GM23338 (cell line): Measurements from ENCODE around the gene MYO1D. TPM values are rescaled to one million over a fixed set of nuclear protein-coding genes. Genes with fewer than 3 reads are reported as not detected.
"Not testable (repeated sequence)": the region's sequence is repeated elsewhere in the genome, so short reads cannot be mapped to it uniquely, and the experiment has no call there.

Experiments
- ATAC-seq: fragments of 200-7000 bp; cut with Tn5 transposase; 3 replicates; pipeline ENCODE4 v1.9.1; 2020
- DNase-seq: peaks from one replicate; pipeline ENCODE4 v3.0.0-alpha.2; 2015; ENCODE audit warnings: low spot score
- H2AFZ ChIP-seq: fragments of 200-600 bp; sonication (generic); 2 replicates; pipeline ENCODE4 v1.8.0; 2016; ENCODE audit warnings: antibody characterized with exemption, mild to moderate bottlenecking, moderate library complexity
- H3F3A ChIP-seq: fragments of 200-600 bp; sonication (generic); replicated peaks from 2 replicates; pipeline ENCODE4 v1.8.0; 2017; ENCODE audit warnings: antibody characterized with exemption, mixed run types, low read depth
- H3K27ac ChIP-seq: fragments of 200-600 bp; sonication (generic); 2 replicates; pipeline ENCODE4 v1.6.1; 2016; ENCODE audit warnings: low read depth
- H3K27me3 ChIP-seq: fragments of 200-600 bp; sonication (generic); 2 replicates; pipeline ENCODE4 v1.8.0; 2016; ENCODE audit warnings: mild to moderate bottlenecking, mixed run types, moderate library complexity; ENCODE audit not compliant: insufficient read depth
- H3K36me3 ChIP-seq: fragments of 200-600 bp; sonication (generic); 2 replicates; pipeline ENCODE4 v1.8.0; 2016; ENCODE audit warnings: mild to moderate bottlenecking; ENCODE audit not compliant: insufficient read depth
- H3K4me1 ChIP-seq: fragments of 200-600 bp; sonication (generic); 2 replicates; pipeline ENCODE4 v1.8.0; 2016; ENCODE audit warnings: mild to moderate bottlenecking, moderate library complexity; ENCODE audit not compliant: insufficient read depth
- H3K4me2 ChIP-seq: fragments of 200-600 bp; sonication (generic); 2 replicates; pipeline ENCODE4 v1.7.1; 2017; ENCODE audit warnings: mixed run types
- H3K4me3 ChIP-seq: fragments of 200-600 bp; sonication (generic); 2 replicates; pipeline ENCODE4 v1.6.1; 2016; ENCODE audit warnings: mixed run types
- H3K79me2 ChIP-seq: fragments of 200-600 bp; sonication (generic); replicated peaks from 2 replicates; pipeline ENCODE4 v1.8.0; 2017; ENCODE audit warnings: mild to moderate bottlenecking; ENCODE audit not compliant: insufficient read depth
- H3K9me2 ChIP-seq: fragments of 200-600 bp; sonication (generic); 2 replicates; pipeline ENCODE4 v1.8.0; 2017; ENCODE audit not compliant: insufficient read depth
- H4K20me1 ChIP-seq: fragments of 200-600 bp; sonication (generic); replicated peaks from 2 replicates; pipeline ENCODE4 v1.8.0; 2017; ENCODE audit warnings: mild to moderate bottlenecking; ENCODE audit not compliant: insufficient read depth
- H3K27ac Mint-ChIP-seq: 2 replicates; pipeline ENCODE4 v1.8.0; 2020; ENCODE audit warnings: inconsistent platforms, mild to moderate bottlenecking, moderate library complexity, mixed read lengths
- H3K27me3 Mint-ChIP-seq: 3 replicates; pipeline ENCODE4 v1.8.0; 2022; ENCODE audit warnings: low read depth, mild to moderate bottlenecking, moderate library complexity, mixed read lengths, inconsistent platforms; ENCODE audit not compliant: insufficient read depth, poor library complexity
- H3K36me3 Mint-ChIP-seq: 3 replicates; pipeline ENCODE4 v1.8.0; 2021; ENCODE audit warnings: low read depth, mild to moderate bottlenecking, inconsistent platforms, moderate library complexity, mixed read lengths
- H3K4me1 Mint-ChIP-seq: 3 replicates; pipeline ENCODE4 v1.8.0; 2020; ENCODE audit warnings: mild to moderate bottlenecking, inconsistent platforms, mixed read lengths
- H3K4me3 Mint-ChIP-seq: 3 replicates; pipeline ENCODE4 v1.8.0; 2021; ENCODE audit warnings: moderate library complexity, mild to moderate bottlenecking, inconsistent platforms, mixed read lengths
- H3K9me3 Mint-ChIP-seq: 3 replicates; pipeline ENCODE4 v1.8.0; 2020; ENCODE audit warnings: moderate library complexity, mild to moderate bottlenecking, inconsistent platforms, mixed read lengths
- EZH2 ChIP-seq: fragments of 200-600 bp; sonication (generic); IDR thresholded peaks from one replicate; pipeline ENCODE4 v1.8.0; 2017; ENCODE audit warnings: antibody characterized with exemption, mild to moderate bottlenecking, low read depth; ENCODE audit not compliant: unreplicated experiment
- EZH2phosphoT487 ChIP-seq: fragments of 200-600 bp; sonication (generic); IDR thresholded peaks from one replicate; pipeline ENCODE4 v1.8.1; 2018; ENCODE audit warnings: antibody characterized with exemption; ENCODE audit not compliant: unreplicated experiment
- POLR2AphosphoS5 ChIP-seq: IDR thresholded peaks from 2 replicates; pipeline ENCODE4 v1.6.1; 2016; ENCODE audit warnings: antibody characterized with exemption, low read depth
- REST ChIP-seq: IDR thresholded peaks from one replicate; pipeline ENCODE4 v1.6.1; 2018; ENCODE audit warnings: antibody characterized with exemption; ENCODE audit not compliant: unreplicated experiment
- ZNF114 ChIP-seq: fragments of 250-450 bp; sonication (Bioruptor Pico); IDR thresholded peaks from 2 replicates; pipeline ENCODE4 v1.5.0; 2020; ENCODE audit warnings: mild to moderate bottlenecking, moderate library complexity
- ZNF331 ChIP-seq: fragments of 250-450 bp; sonication (Bioruptor Pico); IDR thresholded peaks from 2 replicates; pipeline ENCODE4 v1.5.0; 2020; ENCODE audit warnings: low read depth, mild to moderate bottlenecking, moderate library complexity
- ZNF462 ChIP-seq: fragments of 250-450 bp; sonication (Bioruptor Pico); IDR thresholded peaks from 2 replicates; pipeline ENCODE4 v1.5.0; 2020; ENCODE audit warnings: mild to moderate bottlenecking, moderate library complexity
- polyA plus RNA-seq: library from polyadenylated mRNA; unstranded; fragments of >200 nt; fragmentation: Nextera tagmentation; extraction: Ambion mirVana; gene quantifications from 2 replicates; pipeline ENCODE4 v1.2.1, GENCODE V29; 2016
- total RNA-seq: library from RNA; depleted of rRNA; stranded (reverse); fragments of >200 nt; shearing (Covaris generic); gene quantifications from 2 replicates; pipeline ENCODE4 v1.2.3, GENCODE V29; 2014

MYO1D gene
- total and polyA plus RNA-seq, 2 experiments from 2014 or later: 8.6 to 28.6 TPM

- TF ChIP-seq EZH2phosphoT487 (no peak), REST (no peak), POLR2AphosphoS5 (no peak), ZNF331 (no peak)
Observed at GRCh38 chr17:32926183-32926582, 49.3 kb upstream of the MYO1D start (continued).

GRCh38 chr17:32923905-32924304 lies 47.0 kb upstream of the MYO1D start:
- Histone ChIP-seq H3K9me2 (peaks cover 10% of the 10 kb centered on the region), H3K4me1 (peaks cover 11% of the 10 kb centered on the region)
- not testable (repeated sequence) for H2AFZ ChIP-seq, H3K36me3 Mint-ChIP-seq, H3F3A ChIP-seq, H3K4me3 ChIP-seq, DNase-seq, H3K27ac Mint-ChIP-seq, H3K4me3 Mint-ChIP-seq, H3K27ac ChIP-seq, H3K79me2 ChIP-seq, H4K20me1 ChIP-seq, H3K27me3 Mint-ChIP-seq, H3K4me2 ChIP-seq, ATAC-seq, H3K4me1 Mint-ChIP-seq, H3K27me3 ChIP-seq, H3K36me3 ChIP-seq
- H3K9me3 Mint-ChIP-seq: peaks cover 17% of the 10 kb centered on the region

DNA sequence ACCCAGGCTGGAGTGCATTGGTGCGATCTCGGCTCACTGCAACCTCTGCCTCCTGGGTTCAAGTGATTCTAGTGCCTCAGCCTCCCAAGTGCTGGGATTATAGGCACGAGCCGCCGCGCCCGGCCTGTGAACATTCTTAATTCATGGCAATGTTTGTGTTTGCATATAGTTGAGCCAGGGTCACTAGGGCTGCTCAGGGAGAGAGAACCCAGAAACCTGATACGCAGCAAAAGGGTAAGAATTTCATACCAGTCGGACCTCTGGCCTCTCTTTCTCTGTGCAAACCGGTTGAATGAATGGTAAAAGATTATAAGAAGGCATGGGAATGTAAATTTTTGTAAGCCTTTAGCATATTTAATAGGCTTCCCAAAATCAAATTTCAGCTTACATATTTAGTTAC lies 44.1 kb upstream of the MYO1D start:
- H3K9me3 Mint-ChIP-seq: peaks cover 17% of the 10 kb centered on the region
- Histone ChIP-seq H3K9me2 (peaks cover 10% of the 10 kb centered on the region; the same call in 1 of the 2 replicates), H2AFZ (no peak overlapping the region), H3K79me2 (no peaks in the 10 kb centered on the region), H3K27me3 (no peaks in the 10 kb centered on the region), H3K4me1 (peaks cover 14% of the 10 kb centered on the region), H3K27ac (no peak overlapping the region), H3F3A (no peaks in the 10 kb centered on the region), H3K36me3 (no peaks in the 10 kb centered on the region), H3K4me2 (no peak overlapping the region), H3K4me3 (no peak overlapping the region), H4K20me1 (no peaks in the 10 kb centered on the region)
- no peak overlapping the region for H3K27ac Mint-ChIP-seq
- no peak overlapping the region for H3K4me3 Mint-ChIP-seq
- DNase-seq (no peak), ATAC-seq (no peak)
- H3K36me3 Mint-ChIP-seq: peaks cover 6% of the 10 kb centered on the region; the same call in 2 of the 3 replicates
- peaks cover 15% of the 10 kb centered on the region for H3K4me1 Mint-ChIP-seq
- peaks cover 5% of the 10 kb centered on the region for H3K27me3 Mint-ChIP-seq
- TF ChIP-seq EZH2 (no peak), REST (no peak), ZNF462 (CRISPR knock-in tag) (no peak), ZNF114 (CRISPR knock-in tag) (no peak)
